ENCODE results near the gene COQ8A. TPM values are rescaled to one million over a fixed set of nuclear protein-coding genes. Genes with fewer than 3 reads are reported as not detected.
A peak's percentile ranks its signal among the peaks of the same experiment; 100 is the strongest.

Gene COQ8A
- total RNA-seq, 3 donors from 2014 or later: 51.8 to 307 (median 60.6) TPM

DNA sequence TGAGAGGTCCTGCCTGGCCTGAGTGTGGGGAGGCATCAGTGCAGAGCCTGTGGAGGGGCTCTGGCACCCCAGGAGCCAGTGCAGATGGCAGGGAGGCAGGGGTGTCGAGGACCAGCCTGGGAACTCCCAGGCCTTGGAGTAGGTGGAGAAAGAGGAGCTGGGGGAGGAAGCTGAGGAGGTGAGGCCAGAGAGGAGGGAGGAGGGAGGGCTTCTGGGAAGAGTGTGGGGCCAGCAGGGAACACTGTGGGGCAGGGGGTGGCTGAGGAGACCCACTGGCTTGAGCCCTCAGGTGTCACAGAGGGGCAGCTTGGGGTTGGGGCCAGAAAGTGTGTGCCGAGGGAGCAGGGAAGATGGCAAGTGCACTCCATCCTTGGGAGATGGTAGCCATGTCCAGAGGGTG lies 3.8 kb downstream of the COQ8A start:
- DNase-seq (ENCODE audit: low spot score in 2 of 2): no peak
- intact Hi-C loops (cut with DNase I; ENCODE audit: low total_unique reads): no loop called here
- Histone ChIP-seq H3K27me3 (no peaks in the 10 kb centered on the region), H3K9me3 (peaks cover 0 to 6% of the 10 kb centered on the region in 2 donors), H3K4me3 (no peak overlapping the region), H3K36me3 (no peaks in the 10 kb centered on the region), H3K27ac (no peak overlapping the region), H3K4me1 (peaks cover 0 to 11% of the 10 kb centered on the region in 2 donors)
- TF ChIP-seq POLR2AphosphoS5 (IDR thresholded peaks at IDR 0.05): no peak
- TF ChIP-seq POLR2A (IDR thresholded peaks at IDR 0.05): no peak
- TF ChIP-seq, protein P1, sequence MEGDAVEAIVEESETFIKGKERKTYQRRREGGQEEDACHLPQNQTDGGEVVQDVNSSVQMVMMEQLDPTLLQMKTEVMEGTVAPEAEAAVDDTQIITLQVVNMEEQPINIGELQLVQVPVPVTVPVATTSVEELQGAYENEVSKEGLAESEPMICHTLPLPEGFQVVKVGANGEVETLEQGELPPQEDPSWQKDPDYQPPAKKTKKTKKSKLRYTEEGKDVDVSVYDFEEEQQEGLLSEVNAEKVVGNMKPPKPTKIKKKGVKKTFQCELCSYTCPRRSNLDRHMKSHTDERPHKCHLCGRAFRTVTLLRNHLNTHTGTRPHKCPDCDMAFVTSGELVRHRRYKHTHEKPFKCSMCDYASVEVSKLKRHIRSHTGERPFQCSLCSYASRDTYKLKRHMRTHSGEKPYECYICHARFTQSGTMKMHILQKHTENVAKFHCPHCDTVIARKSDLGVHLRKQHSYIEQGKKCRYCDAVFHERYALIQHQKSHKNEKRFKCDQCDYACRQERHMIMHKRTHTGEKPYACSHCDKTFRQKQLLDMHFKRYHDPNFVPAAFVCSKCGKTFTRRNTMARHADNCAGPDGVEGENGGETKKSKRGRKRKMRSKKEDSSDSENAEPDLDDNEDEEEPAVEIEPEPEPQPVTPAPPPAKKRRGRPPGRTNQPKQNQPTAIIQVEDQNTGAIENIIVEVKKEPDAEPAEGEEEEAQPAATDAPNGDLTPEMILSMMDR (IDR thresholded peaks at IDR 0.05): no peak

- TF ChIP-seq POLR2A (IDR thresholded peaks at IDR 0.05) (no peak), POLR2AphosphoS5 (IDR thresholded peaks at IDR 0.05) (no peak)
- TF ChIP-seq, protein P1 (IDR thresholded peaks at IDR 0.05): no peak
- intact Hi-C loops (cut with DNase I; ENCODE audit: low total_unique reads): no loop called here
- peaks cover 0 to 11% of the 10 kb centered on the region in 2 donors for H3K4me1 ChIP-seq
Observed at GRCh38 chr1:226945106-226945857, 5.2 kb downstream of the COQ8A start.

GRCh38 chr1:226945858-226946245 lies 5.8 kb downstream of the COQ8A start:
- no peaks in the 10 kb centered on the region for H3K36me3 ChIP-seq
- TF ChIP-seq POLR2AphosphoS5 (IDR thresholded peaks at IDR 0.05) (no peak), POLR2A (IDR thresholded peaks at IDR 0.05) (no peak)
- TF ChIP-seq, protein P1 (IDR thresholded peaks at IDR 0.05): no peak
- H3K9me3 ChIP-seq: peaks cover 0 to 6% of the 10 kb centered on the region in 2 donors
- no peak for DNase-seq (ENCODE audit: low spot score in 2 of 2)
- peaks cover 0 to 11% of the 10 kb centered on the region in 2 donors for H3K4me1 ChIP-seq
- intact Hi-C loops (cut with DNase I; ENCODE audit: low total_unique reads): no loop called here
- H3K4me3 ChIP-seq: no peak overlapping the region
- H3K27me3 ChIP-seq: no peaks in the 10 kb centered on the region
- H3K27ac ChIP-seq: peak overlapping the region in 1 of 2 donors; percentile 66

More at GRCh38 chr1:226945106-226945857, 5.2 kb downstream of the COQ8A start:
- DNase-seq (ENCODE audit: low spot score in 2 of 2): no peak
- H3K4me3 ChIP-seq: no peak overlapping the region
- peak overlapping the region; percentile 36 to 66 for H3K27ac ChIP-seq
- H3K27me3 ChIP-seq: no peaks in the 10 kb centered on the region
- H3K9me3 ChIP-seq: peaks cover 0 to 6% of the 10 kb centered on the region in 2 donors
- no peaks in the 10 kb centered on the region for H3K36me3 ChIP-seq

- Histone ChIP-seq H3K4me3 (no peak overlapping the region), H3K4me1 (peaks cover 0 to 7% of the 10 kb centered on the region in 2 donors), H3K27ac (peak overlapping the region in 1 of 2 donors; percentile 66)
Observed at GRCh38 chr1:226946285-226946684, 6.2 kb downstream of the COQ8A start.

GRCh38 chr1:226946841-226947240 lies 6.7 kb downstream of the COQ8A start:
- Histone ChIP-seq H3K9me3 (peaks cover 0 to 6% of the 10 kb centered on the region in 2 donors), H3K4me3 (no peak overlapping the region), H3K4me1 (peaks cover 0 to 5% of the 10 kb centered on the region in 2 donors), H3K36me3 (no peaks in the 10 kb centered on the region), H3K27ac (no peak overlapping the region), H3K27me3 (no peaks in the 10 kb centered on the region)
- intact Hi-C loops (cut with DNase I; ENCODE audit: low total_unique reads): no loop called here
- no peak for TF ChIP-seq POLR2AphosphoS5 (IDR thresholded peaks at IDR 0.05)
- TF ChIP-seq, protein P1 (IDR thresholded peaks at IDR 0.05): no peak
- TF ChIP-seq POLR2A (IDR thresholded peaks at IDR 0.05): no peak
- no peak for DNase-seq (ENCODE audit: low spot score in 2 of 2)

More at GRCh38 chr1:226946285-226946684, 6.2 kb downstream of the COQ8A start:
- no peak for DNase-seq (ENCODE audit: low spot score in 2 of 2)
- TF ChIP-seq POLR2AphosphoS5 (IDR thresholded peaks at IDR 0.05) (no peak), POLR2A (IDR thresholded peaks at IDR 0.05) (no peak)
- TF ChIP-seq, protein P1 (IDR thresholded peaks at IDR 0.05): no peak
- no peaks in the 10 kb centered on the region for H3K27me3 ChIP-seq
- no peaks in the 10 kb centered on the region for H3K36me3 ChIP-seq
- intact Hi-C loops (cut with DNase I; ENCODE audit: low total_unique reads): no loop called here
- H3K9me3 ChIP-seq: peaks cover 0 to 6% of the 10 kb centered on the region in 2 donors
